Measurements from ENCODE around the gene ARL4A. TPM values are rescaled to one million over a fixed set of nuclear protein-coding genes. Genes with fewer than 3 reads are reported as not detected.
A peak's percentile ranks its signal among the peaks of the same experiment; 100 is the strongest.

The ARL4A gene
- total and polyA plus RNA-seq, 2 of the 13 experiments (the other 11 are each of a cell fraction or from before 2014, with no cell fraction given): 10.8 to 25.6 TPM

GRCh38 chr7:12647364-12648219 is 39.8 kb upstream of the ARL4A start (continued):
- no peak for TF ChIP-seq ZNF703 (CRISPR knock-in tag; IDR thresholded peaks at IDR 0.05; ENCODE audit: borderline replicate concordance)
- no peak for TF ChIP-seq ZNF543 (CRISPR knock-in tag; IDR thresholded peaks at IDR 0.05)
- 0 out of 2 replicates have a peak, but pooled peaks have one; percentile 22 for TF ChIP-seq FOXP4 (CRISPR knock-in tag; IDR thresholded peaks at IDR 0.05)
- TF ChIP-seq, protein P1, sequence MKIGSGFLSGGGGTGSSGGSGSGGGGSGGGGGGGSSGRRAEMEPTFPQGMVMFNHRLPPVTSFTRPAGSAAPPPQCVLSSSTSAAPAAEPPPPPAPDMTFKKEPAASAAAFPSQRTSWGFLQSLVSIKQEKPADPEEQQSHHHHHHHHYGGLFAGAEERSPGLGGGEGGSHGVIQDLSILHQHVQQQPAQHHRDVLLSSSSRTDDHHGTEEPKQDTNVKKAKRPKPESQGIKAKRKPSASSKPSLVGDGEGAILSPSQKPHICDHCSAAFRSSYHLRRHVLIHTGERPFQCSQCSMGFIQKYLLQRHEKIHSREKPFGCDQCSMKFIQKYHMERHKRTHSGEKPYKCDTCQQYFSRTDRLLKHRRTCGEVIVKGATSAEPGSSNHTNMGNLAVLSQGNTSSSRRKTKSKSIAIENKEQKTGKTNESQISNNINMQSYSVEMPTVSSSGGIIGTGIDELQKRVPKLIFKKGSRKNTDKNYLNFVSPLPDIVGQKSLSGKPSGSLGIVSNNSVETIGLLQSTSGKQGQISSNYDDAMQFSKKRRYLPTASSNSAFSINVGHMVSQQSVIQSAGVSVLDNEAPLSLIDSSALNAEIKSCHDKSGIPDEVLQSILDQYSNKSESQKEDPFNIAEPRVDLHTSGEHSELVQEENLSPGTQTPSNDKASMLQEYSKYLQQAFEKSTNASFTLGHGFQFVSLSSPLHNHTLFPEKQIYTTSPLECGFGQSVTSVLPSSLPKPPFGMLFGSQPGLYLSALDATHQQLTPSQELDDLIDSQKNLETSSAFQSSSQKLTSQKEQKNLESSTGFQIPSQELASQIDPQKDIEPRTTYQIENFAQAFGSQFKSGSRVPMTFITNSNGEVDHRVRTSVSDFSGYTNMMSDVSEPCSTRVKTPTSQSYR (CRISPR knock-in tag; IDR thresholded peaks at IDR 0.05; ENCODE audit: borderline replicate concordance): no peak
- peak; percentile 64; the same call in 1 of the 2 replicates for TF ChIP-seq NFIC (IDR thresholded peaks at IDR 0.05; ENCODE audit: low read length)
- TF ChIP-seq ZNF225 (CRISPR knock-in tag; IDR thresholded peaks at IDR 0.05): no peak
- no peak for TF ChIP-seq SMAD3 (CRISPR knock-in tag; IDR thresholded peaks at IDR 0.05)
- no peak for TF ChIP-seq ZNF451 (CRISPR knock-in tag; IDR thresholded peaks at IDR 0.05)
- TF ChIP-seq, protein P2, sequence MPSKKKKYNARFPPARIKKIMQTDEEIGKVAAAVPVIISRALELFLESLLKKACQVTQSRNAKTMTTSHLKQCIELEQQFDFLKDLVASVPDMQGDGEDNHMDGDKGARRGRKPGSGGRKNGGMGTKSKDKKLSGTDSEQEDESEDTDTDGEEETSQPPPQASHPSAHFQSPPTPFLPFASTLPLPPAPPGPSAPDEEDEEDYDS (CRISPR knock-in tag; IDR thresholded peaks at IDR 0.05): no peak
- no peak for TF ChIP-seq ZNF446 (CRISPR knock-in tag; IDR thresholded peaks at IDR 0.05)
- peak; percentile 92; the same call in 1 of the 2 replicates for TF ChIP-seq ZNF768 (CRISPR knock-in tag; IDR thresholded peaks at IDR 0.05)
- no peak for TF ChIP-seq RFXANK (CRISPR knock-in tag; IDR thresholded peaks at IDR 0.05)
- TF ChIP-seq ZSCAN20 (CRISPR knock-in tag; IDR thresholded peaks at IDR 0.05; ENCODE audit: borderline replicate concordance): no peak
- TF ChIP-seq RXRB (CRISPR knock-in tag; IDR thresholded peaks at IDR 0.05; ENCODE audit: borderline replicate concordance): peak; percentile 78
- TF ChIP-seq BRCA1 (CRISPR knock-in tag; IDR thresholded peaks at IDR 0.05): no peak
- TF ChIP-seq SAP130 (CRISPR knock-in tag; IDR thresholded peaks at IDR 0.05; ENCODE audit: low read depth): peak; percentile 81
- peak; percentile 91 for TF ChIP-seq SALL1 (CRISPR knock-in tag; IDR thresholded peaks at IDR 0.05)
- no peak for TF ChIP-seq STAT6 (CRISPR knock-in tag; IDR thresholded peaks at IDR 0.05; ENCODE audit: borderline replicate concordance)
- peak; percentile 7; the same call in 1 of the 2 replicates for TF ChIP-seq CREB1 (IDR thresholded peaks at IDR 0.05)
- no peak for TF ChIP-seq CREB1 (CRISPR knock-in tag; IDR thresholded peaks at IDR 0.05)
- no peak for TF ChIP-seq ZNF674 (CRISPR knock-in tag; IDR thresholded peaks at IDR 0.05; ENCODE audit: low read depth)
- TF ChIP-seq U2AF1 (optimal IDR thresholded peaks at IDR 0.05; ENCODE audit: low read depth, low read length): no peak
- TF ChIP-seq RARA (CRISPR knock-in tag; IDR thresholded peaks at IDR 0.05): peak; percentile 81
- TF ChIP-seq U2AF2 (IDR thresholded peaks at IDR 0.05; ENCODE audit: low read depth, low read length): no peak

Measured in HepG2 (cell line).